GM19468 (cell line): Measurements from ENCODE around the gene ZBTB20.

Source experiments
- ATAC-seq: cut with Tn5 transposase; IDR thresholded peaks from one replicate; pipeline ENCODE4 v1.9.1; 2021; ENCODE audit warnings: mild to moderate bottlenecking, moderate library complexity, moderate number of reproducible peaks; ENCODE audit not compliant: unreplicated experiment; ENCODE audit errors: extremely low read depth

The ZBTB20 gene

DNA sequence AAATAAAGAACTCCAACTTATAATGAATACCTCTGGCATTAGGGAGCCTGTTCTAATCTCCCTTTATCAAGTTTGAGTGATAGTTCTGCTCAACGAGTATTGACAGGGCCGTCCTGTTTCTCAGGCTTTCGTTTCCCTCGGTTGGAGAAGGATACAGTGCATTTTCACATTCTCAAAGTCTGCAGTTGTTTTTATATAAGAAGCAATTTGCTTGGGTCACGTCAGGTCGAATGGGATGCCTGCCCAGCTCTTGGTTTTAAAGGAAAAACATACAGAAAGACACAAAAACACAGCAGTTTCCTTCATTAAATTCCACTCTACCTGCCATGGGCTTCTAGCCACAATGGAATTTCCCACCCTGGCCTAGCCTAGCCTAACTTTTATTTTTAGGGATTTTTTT is 487.0 kb downstream of the ZBTB20 start:
- no peak for ATAC-seq

DNA sequence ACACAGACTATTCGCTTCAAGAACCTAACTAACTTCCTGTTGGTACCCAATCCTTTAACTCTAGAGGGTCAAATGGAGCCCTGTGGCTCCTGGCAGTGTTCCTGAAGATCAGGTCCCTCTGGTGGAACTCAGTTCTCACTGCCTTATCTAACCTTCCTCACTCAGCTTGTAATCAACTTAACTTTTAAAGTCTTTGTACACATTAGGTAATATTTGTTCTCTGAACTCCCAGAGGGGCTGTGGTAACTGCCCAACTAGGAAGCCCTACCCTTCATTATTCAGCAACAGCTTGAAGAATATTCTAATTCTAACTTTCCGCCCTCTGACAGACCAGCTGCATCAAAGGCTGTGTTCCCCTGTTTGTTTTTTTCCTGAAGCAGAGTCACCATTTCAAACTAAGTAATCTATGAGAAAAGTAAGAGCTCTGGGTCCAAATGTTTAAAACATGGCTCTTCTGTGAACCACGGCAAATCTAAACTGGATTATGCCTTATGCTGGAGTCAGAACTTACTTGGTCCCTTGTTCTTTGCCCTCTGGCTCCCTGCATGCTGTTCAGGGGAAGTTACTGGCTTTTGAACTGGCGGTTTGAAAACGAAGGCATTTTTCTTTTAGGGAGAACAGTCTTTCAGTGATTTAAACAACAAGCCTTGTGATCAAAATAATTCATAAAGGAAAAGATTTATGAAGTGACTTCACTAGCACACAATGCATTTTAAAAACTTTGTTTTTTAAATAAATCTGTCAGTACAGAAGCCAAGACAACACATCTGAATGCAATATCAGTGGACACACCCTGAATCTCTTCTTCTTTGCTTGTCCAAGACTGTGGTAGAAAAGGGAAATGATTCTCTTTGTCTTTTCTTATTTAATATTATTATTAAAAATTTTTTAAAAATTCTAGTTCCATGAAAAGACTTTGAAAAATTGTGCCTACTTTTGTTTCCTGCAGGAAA is 487.7 kb downstream of the ZBTB20 start:
- ATAC-seq = no peak

DNA sequence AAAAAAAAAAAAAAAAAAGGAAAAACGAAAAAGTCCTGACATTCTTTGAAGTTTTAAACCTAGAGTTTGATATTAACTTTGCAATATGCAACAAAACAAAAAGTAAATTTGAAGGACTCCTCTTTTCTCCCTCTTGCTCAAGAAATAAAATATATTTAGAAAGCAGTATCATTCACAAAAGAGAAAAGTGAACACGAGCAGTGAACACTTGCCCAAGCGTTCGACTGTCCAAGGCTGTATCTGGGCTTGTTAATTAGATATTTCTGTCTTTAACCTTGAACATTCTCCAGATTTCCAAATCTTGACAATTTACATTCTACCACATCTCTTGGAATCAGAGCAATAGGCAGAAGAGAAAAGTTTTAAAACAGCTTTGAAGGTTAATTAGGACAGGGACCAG is 495.5 kb downstream of the ZBTB20 start:
- ATAC-seq = no peak

DNA sequence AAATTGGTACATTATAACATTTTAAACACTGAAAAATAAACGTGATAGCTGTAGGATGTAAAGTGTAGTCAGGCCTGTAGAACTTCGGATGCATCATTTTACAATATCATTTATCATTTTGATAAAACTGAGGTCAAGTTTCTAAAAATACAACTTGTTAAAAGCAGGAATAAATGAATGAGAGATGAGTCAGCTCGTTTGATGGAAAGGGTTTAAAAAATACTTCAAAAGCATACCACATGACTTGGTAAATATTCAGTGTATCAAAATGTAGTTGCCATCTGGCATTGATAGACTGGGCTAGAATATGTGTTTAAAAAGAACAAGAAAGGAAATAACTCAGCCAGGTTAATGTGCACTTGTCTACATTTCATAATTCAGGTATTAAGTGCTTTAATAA is 496.3 kb downstream of the ZBTB20 start:
- ATAC-seq = no peak

DNA sequence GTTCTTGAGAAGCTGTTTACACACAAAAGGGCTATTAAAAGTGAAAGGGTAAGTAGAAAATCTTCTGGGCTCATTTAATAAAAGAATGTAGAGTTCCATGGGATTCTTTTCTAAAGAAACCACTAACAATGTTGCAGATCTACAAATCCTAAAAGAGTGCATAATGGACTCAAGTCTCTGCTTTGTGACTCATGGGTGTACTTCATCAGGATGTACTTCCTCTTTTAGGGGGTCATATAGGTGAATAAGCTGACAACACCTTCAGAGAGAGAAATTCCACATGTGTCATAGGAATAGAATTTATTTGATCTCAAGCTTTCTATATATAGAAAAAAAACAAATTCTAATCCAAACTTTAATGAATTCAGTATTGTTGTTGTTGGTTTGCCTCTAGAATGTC is 497.8 kb downstream of the ZBTB20 start:
- ATAC-seq = no peak

DNA sequence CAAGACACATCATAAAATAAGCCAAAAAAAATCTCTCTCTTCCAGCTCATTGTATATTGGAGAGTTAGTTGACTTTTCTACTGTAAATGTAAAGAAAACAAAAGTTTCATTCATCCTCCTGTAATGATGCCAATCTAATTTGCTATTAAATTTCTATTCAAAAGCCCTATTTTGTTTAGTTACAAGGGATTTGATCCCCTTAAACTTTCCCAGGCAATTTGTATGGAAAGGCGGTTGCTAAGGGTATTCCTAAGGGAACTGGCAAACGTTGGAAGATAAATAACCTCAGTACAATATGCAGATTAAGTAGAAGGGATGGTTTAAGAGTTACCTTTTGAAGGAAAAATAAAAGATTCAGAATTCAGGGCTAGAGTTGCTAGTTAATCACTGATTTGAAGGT is 500.6 kb downstream of the ZBTB20 start:
- no peak for ATAC-seq

DNA sequence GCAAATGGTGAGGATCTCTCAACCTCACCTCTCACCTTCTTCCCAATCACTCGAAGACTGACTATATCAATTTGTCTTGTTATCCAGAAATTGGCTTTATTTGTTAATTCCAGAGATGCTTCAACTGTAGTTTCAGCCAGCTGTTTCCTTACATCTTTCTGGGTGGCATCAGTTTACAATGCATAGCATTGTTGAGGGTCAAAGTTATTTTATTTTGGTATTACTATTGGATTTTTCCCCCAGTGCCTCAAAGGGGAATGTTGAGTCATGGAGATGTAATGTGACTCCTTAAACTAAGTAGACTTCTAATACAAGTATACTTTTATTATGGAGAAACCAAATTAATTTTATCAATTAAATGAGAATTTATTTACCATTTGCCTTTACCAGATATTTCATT is 501.7 kb downstream of the ZBTB20 start:
- ATAC-seq = no peak

DNA sequence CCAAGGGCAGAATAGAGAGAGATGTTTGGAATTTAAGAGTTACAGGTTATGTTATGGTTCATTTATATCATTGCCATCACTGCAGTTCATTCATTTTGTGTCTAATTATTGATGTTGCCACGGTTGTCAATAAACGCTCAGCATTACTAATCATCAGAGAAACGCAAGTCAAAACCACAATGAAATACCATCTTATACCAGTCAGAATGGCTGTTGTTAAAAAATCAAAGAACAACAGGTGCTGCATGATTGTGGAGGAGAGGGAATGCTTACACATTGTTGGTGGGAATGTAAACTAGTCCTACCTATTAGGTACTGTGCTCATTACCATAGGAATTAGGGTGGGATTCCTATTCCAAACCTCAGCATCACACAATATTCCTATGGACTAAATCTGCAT is 502.7 kb downstream of the ZBTB20 start:
- no peak for ATAC-seq

DNA sequence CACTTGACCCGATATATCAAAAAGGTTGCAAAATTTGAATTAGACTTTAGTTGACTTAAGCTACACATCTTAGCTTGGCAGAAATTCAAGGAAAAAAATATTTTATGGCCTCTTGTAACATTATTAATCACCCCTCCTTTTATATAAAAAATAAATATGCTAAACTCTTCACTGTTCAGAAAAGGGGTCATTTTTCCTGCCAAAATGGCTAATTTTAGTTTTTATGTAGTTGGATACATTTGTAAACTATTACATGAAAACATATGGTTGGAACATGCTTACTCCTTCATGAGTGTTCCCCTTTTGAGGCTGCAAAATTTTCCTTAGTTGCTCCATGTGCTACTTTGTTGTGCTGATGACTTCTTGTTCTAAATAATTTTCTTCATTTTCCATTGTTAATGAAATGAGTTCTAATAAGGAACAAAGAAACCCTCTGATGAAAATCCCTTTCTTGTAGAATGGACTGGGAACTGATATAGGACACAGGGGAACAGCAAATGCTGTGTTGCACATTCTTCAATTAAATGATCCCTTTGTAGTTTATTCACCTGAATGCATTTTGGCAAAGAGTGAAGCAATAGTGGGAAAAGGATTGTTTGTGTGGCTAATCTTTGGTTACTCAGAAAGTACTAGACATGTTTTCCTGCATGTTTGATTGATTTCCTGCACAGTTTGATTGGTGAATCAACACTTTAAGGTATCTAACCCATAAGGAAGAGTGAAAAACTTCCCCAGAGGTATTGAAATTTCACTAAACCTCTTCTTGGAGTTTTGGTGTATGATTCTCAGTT is 503.9 kb downstream of the ZBTB20 start:
- no peak for ATAC-seq

DNA sequence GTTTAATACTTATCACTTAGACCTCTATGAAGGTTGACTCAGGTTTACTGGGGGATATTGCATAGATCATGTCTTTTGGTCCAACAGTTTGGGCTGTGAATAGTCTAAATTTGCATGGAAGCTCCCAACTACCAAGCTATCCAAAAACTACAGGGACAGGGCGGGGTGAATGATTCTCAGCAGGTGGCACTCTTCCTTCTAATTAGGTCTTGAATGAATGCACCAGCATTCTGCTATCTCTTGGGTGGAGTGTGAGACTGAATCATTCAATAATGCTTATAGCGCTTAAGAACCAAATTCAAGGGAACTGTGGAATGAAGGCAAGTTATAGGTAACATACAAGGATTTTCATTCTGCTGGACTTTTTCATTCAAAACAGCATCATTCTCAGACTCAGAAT is 507.0 kb downstream of the ZBTB20 start:
- no peak for ATAC-seq

DNA sequence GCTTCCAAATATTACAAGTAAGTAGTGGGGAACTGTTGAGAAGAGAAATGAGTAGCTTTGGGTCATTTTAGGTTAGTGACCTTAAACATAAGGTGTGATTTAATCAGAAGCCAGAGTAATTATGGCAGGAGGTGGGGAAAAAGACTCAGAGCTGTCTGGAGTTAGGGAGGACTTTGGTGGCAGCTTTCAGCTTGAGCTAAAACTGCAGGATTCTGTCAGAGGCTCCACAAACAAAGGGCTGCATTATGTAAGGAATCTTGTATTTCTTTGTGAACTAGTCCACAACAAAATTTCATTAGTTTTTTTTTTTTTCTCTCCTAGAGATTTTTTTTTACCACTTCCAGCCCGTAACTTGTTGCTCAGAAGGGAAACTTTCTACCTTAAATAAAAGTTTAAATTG is 507.9 kb downstream of the ZBTB20 start:
- no peak for ATAC-seq

DNA sequence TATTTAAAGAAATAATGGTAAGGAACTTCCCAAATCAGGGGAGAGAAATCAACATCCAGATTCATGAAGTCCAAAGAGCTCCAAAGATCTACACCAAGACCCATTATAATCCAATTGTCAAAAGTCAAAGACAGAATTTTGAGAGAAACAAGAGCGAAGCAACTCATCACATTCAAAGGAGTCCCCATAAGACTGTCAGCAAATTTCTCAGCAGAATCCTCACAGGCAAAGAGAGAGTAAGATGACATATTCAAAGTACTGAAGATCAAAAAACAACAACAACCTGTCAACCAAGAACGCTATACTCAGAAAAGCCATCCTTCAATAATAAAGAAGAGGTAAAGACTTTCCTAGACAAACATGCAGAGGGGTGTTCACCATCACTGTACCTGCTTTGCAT is 511.2 kb downstream of the ZBTB20 start:
- no peak for ATAC-seq

DNA sequence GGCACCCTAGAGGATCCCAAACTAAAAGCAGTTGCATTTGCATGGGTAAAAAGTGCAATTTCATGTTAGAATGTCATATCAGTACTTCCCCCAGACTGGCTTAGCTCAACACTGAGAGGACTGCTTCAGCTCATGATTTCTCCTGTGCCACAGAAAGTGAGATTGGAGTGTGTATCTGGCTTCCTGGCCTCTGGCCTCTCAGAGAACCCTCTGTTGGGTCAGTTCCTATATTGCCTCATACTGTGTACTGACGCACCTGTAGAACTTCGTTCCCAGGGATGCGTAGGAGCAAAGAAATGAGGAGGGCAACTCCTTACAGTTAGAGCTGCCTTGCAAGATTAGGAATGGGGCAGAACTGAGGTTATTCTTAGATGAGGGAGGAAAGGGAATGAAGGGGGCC is 512.5 kb downstream of the ZBTB20 start:
- no peak for ATAC-seq

DNA sequence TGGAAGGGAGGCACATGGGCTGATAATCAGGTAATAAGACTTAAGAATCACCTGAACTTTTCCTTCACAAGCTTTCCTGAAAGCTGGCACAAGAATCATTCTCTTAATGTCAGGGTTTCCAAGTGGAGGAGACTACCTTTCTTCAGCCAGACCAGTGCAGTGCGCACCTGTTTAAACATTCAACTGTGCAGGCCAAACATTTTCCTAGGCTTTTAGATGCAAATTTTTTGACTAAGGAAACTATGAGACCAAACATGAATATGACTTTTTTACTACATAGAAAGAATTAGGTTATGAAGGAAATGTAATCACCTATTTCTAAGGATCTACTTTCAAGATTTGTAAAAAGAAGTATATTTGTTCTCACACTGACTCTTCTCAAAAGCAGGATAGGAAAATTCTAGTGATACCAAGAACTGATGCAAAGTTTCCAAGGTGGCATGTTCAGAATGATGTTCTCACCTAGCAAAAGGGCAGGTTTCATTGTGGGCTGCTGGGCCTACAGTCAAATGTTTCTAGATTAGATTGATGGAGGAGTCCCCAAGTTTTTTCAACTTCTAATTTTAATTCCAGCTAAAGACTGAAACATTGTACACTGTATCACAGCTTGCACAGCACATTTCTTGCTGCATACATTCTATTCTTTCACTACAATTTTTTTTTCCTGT is 514.2 kb downstream of the ZBTB20 start:
- no peak for ATAC-seq

DNA sequence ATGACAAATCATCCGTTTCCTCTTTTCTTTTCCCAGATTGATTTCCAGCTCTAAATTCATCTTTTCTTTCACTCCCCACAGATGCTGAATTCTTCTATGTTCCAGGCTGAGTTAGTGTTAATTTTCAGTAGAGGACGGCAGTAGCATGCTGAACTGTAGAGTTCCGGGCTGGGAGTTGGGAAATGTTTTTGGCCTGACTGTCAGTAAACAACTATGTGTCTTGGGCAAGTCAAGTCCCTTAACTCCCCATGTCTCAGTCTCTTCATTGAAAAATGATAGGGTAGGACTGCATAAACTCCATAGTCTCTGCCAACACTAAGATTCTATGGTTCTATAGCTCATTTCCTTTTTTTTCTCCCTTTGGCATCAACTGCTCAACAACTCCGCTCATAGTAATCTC is 519.3 kb downstream of the ZBTB20 start:
- no peak for ATAC-seq

DNA sequence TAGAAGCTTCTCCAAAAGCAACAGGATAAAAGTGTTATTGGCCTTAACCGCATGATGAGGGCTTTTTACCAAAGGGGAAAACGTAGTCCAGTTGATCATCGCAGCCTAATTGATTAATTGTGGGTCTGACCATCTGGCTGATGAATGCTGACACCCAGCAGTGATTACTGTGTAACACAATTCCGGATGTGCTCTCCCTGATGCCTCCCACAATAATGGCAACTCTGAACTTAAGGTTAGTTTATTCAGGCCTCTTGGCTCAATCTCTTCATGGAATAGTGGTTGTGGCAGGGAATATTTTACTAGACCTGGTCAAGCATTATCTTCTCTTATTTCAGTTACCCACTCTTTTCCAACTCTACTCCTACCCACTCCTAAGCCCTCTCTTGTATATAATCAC is 520.3 kb downstream of the ZBTB20 start:
- ATAC-seq = no peak

DNA sequence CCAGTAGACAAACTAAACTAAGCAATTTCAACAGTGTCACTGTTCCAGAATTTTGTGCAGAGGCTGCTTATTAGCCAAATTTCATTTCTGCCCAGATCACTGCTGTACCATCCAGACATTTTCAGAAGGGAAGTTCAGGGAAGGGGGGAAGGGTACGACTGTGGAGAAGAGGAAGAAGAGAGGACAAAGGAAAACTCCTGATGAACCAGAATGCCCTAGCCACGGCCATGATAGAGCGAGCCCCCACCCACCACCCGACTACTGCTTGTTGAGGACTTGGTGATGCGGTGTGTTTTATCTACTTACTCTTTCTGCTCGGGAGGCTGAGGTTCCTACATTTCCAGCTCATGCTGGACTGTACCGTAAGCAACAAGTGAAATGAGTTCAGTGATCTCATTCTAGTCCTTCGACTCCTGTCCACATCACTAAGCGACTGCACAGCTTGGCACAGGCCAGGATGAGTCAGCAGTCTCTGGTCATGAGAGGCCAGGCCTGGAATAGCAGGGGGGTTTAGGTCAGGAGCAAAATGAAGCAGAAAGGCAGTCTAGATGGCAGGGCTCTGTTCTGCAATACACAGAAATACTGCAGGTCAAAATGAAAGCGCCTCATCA is 522.4 kb downstream of the ZBTB20 start:
- ATAC-seq = no peak

DNA sequence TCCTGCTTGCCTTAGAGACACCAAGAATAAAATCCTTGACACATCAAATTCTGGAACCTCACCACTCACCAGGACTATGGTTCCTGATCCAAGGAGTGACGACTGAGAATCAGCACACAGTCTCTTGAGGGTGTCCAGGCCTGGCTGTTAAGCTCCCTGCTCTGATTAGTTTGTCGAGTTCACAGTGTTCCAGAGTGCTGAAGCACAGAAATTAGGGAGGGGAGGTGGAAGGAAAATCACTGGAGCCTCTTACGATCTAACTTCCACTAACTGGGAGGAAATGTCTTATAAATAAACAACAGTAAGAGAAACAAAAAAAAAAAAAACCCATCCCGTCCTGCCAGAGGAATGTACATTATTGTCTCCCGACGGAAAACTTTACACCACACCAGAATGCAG is 523.0 kb downstream of the ZBTB20 start:
- ATAC-seq = no peak

DNA sequence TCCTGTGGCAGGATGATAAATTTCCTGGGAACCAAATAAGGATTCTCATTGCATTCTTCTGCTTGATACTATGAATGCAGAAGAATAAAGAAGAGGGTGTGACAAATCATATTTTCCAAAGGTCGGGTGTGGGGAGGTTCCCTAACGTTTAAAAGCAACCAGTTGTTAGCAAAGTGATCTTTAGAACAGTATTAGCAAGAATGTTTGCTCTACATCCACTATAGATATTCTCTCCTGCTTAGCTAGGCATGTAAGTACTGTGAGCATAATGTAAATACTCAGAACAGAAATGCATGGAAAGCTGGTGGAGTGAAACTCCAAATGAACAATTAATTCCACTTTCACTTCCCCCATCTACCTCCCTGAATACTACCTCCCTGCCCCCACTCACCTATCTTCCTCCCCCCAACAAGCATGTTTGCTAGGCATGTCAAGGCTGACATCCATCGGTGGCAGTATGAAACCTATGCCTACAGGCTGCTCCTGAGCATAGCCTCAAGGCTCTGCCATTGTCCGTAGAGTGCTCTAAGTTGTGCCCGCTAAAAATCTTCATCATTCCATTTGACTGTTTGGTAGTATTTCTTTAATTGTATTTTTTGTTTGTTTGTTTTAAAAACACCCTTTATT is 523.6 kb downstream of the ZBTB20 start:
- ATAC-seq = no peak

DNA sequence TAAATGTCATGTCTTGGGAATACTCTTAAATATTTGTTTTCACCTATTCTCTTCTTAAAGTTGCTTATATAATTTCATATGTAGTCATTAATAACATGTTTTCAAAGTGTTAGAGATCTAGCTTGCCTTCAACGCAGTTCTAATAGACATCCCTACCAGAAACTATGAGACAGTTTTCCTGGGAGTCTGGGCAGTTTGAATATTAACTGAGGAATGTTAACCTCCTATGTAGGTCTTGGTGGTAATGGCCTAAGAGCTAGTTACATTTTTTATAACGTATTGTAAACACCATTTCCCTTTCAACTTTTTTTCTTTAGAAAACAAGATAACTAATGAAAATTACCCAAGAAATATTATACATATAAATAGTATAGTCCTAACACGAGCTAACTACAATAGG is 525.1 kb downstream of the ZBTB20 start:
- no peak for ATAC-seq
